Colonic mucosa (tissue), 4 donors: ENCODE measurements around the gene CDC5L. TPM values are rescaled to one million over a fixed set of nuclear protein-coding genes. Genes with fewer than 3 reads are reported as not detected.

ENCODE experiments used
- DNase-seq: peaks from one replicate; pipeline ENCODE4 v3.0.0-alpha.2; 2020
- H3K27ac ChIP-seq: fragments of 200-600 bp; one replicate; pipeline ENCODE4 v1.8.0; 2021
- H3K27me3 ChIP-seq: fragments of 200-600 bp; one replicate; pipeline ENCODE4 v1.8.0; 2021
- H3K36me3 ChIP-seq: fragments of 200-600 bp; one replicate; pipeline ENCODE4 v1.8.0; 2021
- H3K4me1 ChIP-seq: fragments of 200-600 bp; one replicate; pipeline ENCODE4 v1.8.0; 2021; ENCODE audit warnings: mild to moderate bottlenecking
- H3K4me3 ChIP-seq: fragments of 200-600 bp; one replicate; pipeline ENCODE4 v1.8.0; 2021
- H3K9ac ChIP-seq, 2 donors: one replicate each; pipeline ENCODE4 v1.7.0; 2013; ENCODE audit warnings: control low read depth in 2 of 2, low read depth in 2 of 2, low read length in 2 of 2
- H3K9me3 ChIP-seq: fragments of 200-600 bp; one replicate; pipeline ENCODE4 v1.8.0; 2021
- CTCF ChIP-seq: fragments of 200-600 bp; IDR thresholded peaks from one replicate; pipeline ENCODE4 v1.8.0; 2022; ENCODE audit warnings: antibody characterized with exemption, mild to moderate bottlenecking
- intact Hi-C: fragments of 100-400 bp; cut with DNase I; formaldehyde crosslinking; loops from one replicate; pipeline ENCODE4 v1.14.1; 2022
- total RNA-seq, 2 donors: library from RNA; stranded (reverse); fragmentation: NEBNext Ultra II Directional in 1 of 2; extraction: Animal tissue kit (Norgen Biotek cat#: 25700) in 1 of 2; gene quantifications; one replicate each; pipeline ENCODE4 v1.2.1, GENCODE V29; 2021
- donor health status: healthy.
- donor health status: DM: no; HTN: no; CAD: no.
- donor health status: DM: no; HTN: no; CAD: no.

Gene CDC5L
- total RNA-seq, 2 donors from 2014 or later: 20.6 to 20.8 TPM

GRCh38 chr6:44463728-44464450 is 76.4 kb downstream of the CDC5L start:
- intact Hi-C loops: no loop called here
- H3K27ac ChIP-seq: no peak overlapping the region
- H3K9ac ChIP-seq: no peak overlapping the region
- H3K36me3 ChIP-seq: no peaks in the 10 kb centered on the region
- no peak overlapping the region for H3K4me3 ChIP-seq
- no peaks in the 10 kb centered on the region for H3K27me3 ChIP-seq
- TF ChIP-seq CTCF: no peak
- no peaks in the 10 kb centered on the region for H3K9me3 ChIP-seq
- no peak for DNase-seq
- H3K4me1 ChIP-seq: no peaks in the 10 kb centered on the region

- no peak for TF ChIP-seq CTCF
- Histone ChIP-seq H3K9ac (no peak overlapping the region), H3K4me3 (no peak overlapping the region), H3K27me3 (no peaks in the 10 kb centered on the region), H3K4me1 (no peaks in the 10 kb centered on the region), H3K9me3 (no peaks in the 10 kb centered on the region), H3K36me3 (no peaks in the 10 kb centered on the region), H3K27ac (no peak overlapping the region)
- intact Hi-C loops: no loop called here
- DNase-seq: no peak
Observed at GRCh38 chr6:44464527-44465310, 77.2 kb downstream of the CDC5L start.

GRCh38 chr6:44466955-44467354 is 79.4 kb downstream of the CDC5L start:
- no peaks in the 10 kb centered on the region for H3K27me3 ChIP-seq
- DNase-seq: no peak
- H3K27ac ChIP-seq: no peak overlapping the region
- intact Hi-C loops: no loop called here
- no peak for TF ChIP-seq CTCF
- no peak overlapping the region for H3K4me3 ChIP-seq
- H3K9me3 ChIP-seq: no peaks in the 10 kb centered on the region
- H3K4me1 ChIP-seq: no peaks in the 10 kb centered on the region
- H3K9ac ChIP-seq: no peak overlapping the region
- no peaks in the 10 kb centered on the region for H3K36me3 ChIP-seq

- intact Hi-C loops: no loop called here
- DNase-seq: no peak
- H3K4me1 ChIP-seq: no peaks in the 10 kb centered on the region
- H3K9ac ChIP-seq: no peak overlapping the region
- H3K9me3 ChIP-seq: no peaks in the 10 kb centered on the region
- H3K27ac ChIP-seq: no peak overlapping the region
- H3K36me3 ChIP-seq: no peaks in the 10 kb centered on the region
- TF ChIP-seq CTCF: no peak
- H3K4me3 ChIP-seq: no peak overlapping the region
- H3K27me3 ChIP-seq: no peaks in the 10 kb centered on the region
Observed at GRCh38 chr6:44468835-44469234, 81.3 kb downstream of the CDC5L start.

- intact Hi-C loops: loop anchor here (10.0 kb wide), 1 partner anchor 1245 kb away; no protein-coding TSS in a partner anchor
- no peak overlapping the region for H3K9ac ChIP-seq
- H3K27ac ChIP-seq: no peak overlapping the region
- H3K4me1 ChIP-seq: no peaks in the 10 kb centered on the region
- H3K4me3 ChIP-seq: no peak overlapping the region
- H3K27me3 ChIP-seq: no peaks in the 10 kb centered on the region
- DNase-seq: no peak
- H3K9me3 ChIP-seq: no peaks in the 10 kb centered on the region
- no peaks in the 10 kb centered on the region for H3K36me3 ChIP-seq
- TF ChIP-seq CTCF: peak; percentile 19
Observed at GRCh38 chr6:44470115-44470464, 82.6 kb downstream of the CDC5L start.
